Measurements from ENCODE around the gene MARCHF5. TPM values are rescaled to one million over a fixed set of nuclear protein-coding genes. Genes with fewer than 3 reads are reported as not detected.

MARCHF5 gene
- total RNA-seq, 1 experiment from 2014 or later = 17.6 TPM

- H2BK15ac ChIP-seq (ENCODE audit: low read depth, low read length) = no peak overlapping the region
- Mint-ChIP-seq H3K27ac (peak overlapping the region in 1 of 3 experiments; percentile 57; a peak in 1 of 7 replicates), H3K9me3 (0 out of 5 replicates have a peak, but pooled peaks cover 0 to 3% of the 10 kb centered on the region in 2 experiments), H3K36me3 (ENCODE audit: insufficient read depth in 1 of 3, low read depth in 3 of 3) (peaks cover 6 to 29% (median 19%) of the 10 kb centered on the region in 3 experiments; a peak in 6 of 7 replicates), H3K4me3 (peak overlapping the region; percentile 80 to 94), H3K4me1 (peaks cover 15 to 18% of the 10 kb centered on the region in 2 experiments), H3K27me3 (ENCODE audit: low read depth) (no peaks in the 10 kb centered on the region)
- no peaks in the 10 kb centered on the region for H3K27me3 ChIP-seq (ENCODE audit: insufficient read depth, low read length)
- H3K4ac ChIP-seq (ENCODE audit: low read depth, low read length) = no peak overlapping the region
- no peak overlapping the region for H4K8ac ChIP-seq (replicated peaks; ENCODE audit: insufficient read length, low read depth, low read length)
- H3K4me1 ChIP-seq (ENCODE audit: insufficient read depth, low read length) = no peaks in the 10 kb centered on the region
- H2AFZ ChIP-seq (ENCODE audit: low read length) = no peak overlapping the region
- H3K4me2 ChIP-seq (ENCODE audit: insufficient read depth, insufficient read length, low read length) = peak overlapping the region; percentile 97
- no peak overlapping the region for H2AK5ac ChIP-seq (ENCODE audit: insufficient read length, low read length)
- peak; percentile 61 for TF ChIP-seq CTCF (conservative IDR thresholded peaks at IDR 0.05)
- H2BK120ac ChIP-seq (ENCODE audit: low read depth, low read length, poor library complexity, severe bottlenecking) = no peak overlapping the region
- H3K9ac ChIP-seq (ENCODE audit: extremely low read depth, insufficient read length, low read length) = peak overlapping the region; percentile 72
- no peak overlapping the region for H2BK12ac ChIP-seq (ENCODE audit: insufficient read length, low read depth, low read length)
- H4K91ac ChIP-seq (ENCODE audit: insufficient read length, low read depth, low read length) = no peak overlapping the region
- WGBS (ENCODE audit: extremely low coverage, insufficient read length, low lambda C conversion rate) = no CpG with 5 or more reads among the region's 17 CpGs
- no peak overlapping the region for H3K14ac ChIP-seq (ENCODE audit: insufficient read depth, low read length)
- H3K79me1 ChIP-seq (ENCODE audit: insufficient read depth, low read depth, low read length, poor library complexity, severe bottlenecking) = peaks cover 8% of the 10 kb centered on the region
- no peak overlapping the region for H3T11ph ChIP-seq (ENCODE audit: low read length)
- H3K27ac ChIP-seq (ENCODE audit: insufficient read length, low read depth, low read length) = no peak overlapping the region
- H3K79me2 ChIP-seq (ENCODE audit: insufficient read depth, low read length) = peaks cover 27% of the 10 kb centered on the region; the same call in 1 of the 2 replicates
- H2BK20ac ChIP-seq (ENCODE audit: low read depth, low read length, poor library complexity, severe bottlenecking) = no peak overlapping the region
- no peak overlapping the region for H2BK5ac ChIP-seq (ENCODE audit: insufficient read length, low read length)
- no peaks in the 10 kb centered on the region for H3K9me3 ChIP-seq (ENCODE audit: control insufficient read depth, low read depth, low read length)
- H3K56ac ChIP-seq (ENCODE audit: insufficient read length, low read depth, low read length) = no peak overlapping the region
- H3K23me2 ChIP-seq (ENCODE audit: insufficient read length, low read depth, low read length, poor library complexity, severe bottlenecking) = peaks cover 9% of the 10 kb centered on the region
- no peaks in the 10 kb centered on the region for H4K20me1 ChIP-seq (ENCODE audit: control insufficient read depth, insufficient read depth, insufficient read length)
- no peak overlapping the region for H4K5ac ChIP-seq (ENCODE audit: insufficient read length, low read depth, low read length)
- DNase-seq = no peak
- no peak overlapping the region for H3K23ac ChIP-seq (ENCODE audit: insufficient read length, low read depth, low read length)
- no peak overlapping the region for H3K18ac ChIP-seq (ENCODE audit: insufficient read length, low read depth, low read length)
Measured at GRCh38 chr10:92291921-92292845, 1.2 kb downstream of the MARCHF5 start.

Data from H9 (cell line).